WTC11 (cell line): ENCODE measurements around the gene PSAT1. TPM values are rescaled to one million over a fixed set of nuclear protein-coding genes. Genes with fewer than 3 reads are reported as not detected.

ENCODE experiments used
- ATAC-seq: fragments of 200-7000 bp; cut with Tn5 transposase; 2 replicates; pipeline ENCODE4 v1.10.0; 2021; ENCODE audit warnings: mild to moderate bottlenecking, moderate library complexity
- CTCF ChIA-PET: fragments of 300-600 bp; sonication (Branson Sonifier 250); formaldehyde crosslinking; loops from one replicate; lab custom pipeline; 2021; ENCODE audit warnings: antibody characterized with exemption; lab: Charles Lee
- POLR2A ChIA-PET: fragments of 350-600 bp; sonication (Branson Sonifier 250); formaldehyde crosslinking; loops from one replicate; lab custom pipeline; 2021; ENCODE audit warnings: antibody characterized with exemption; lab: Charles Lee
- DNase-seq: peaks from one replicate; pipeline ENCODE4 v3.0.0; 2021; ENCODE audit warnings: low spot score
- H3K27ac Mint-ChIP-seq: 2 replicates; pipeline ENCODE4 v1.8.0; 2021; ENCODE audit warnings: mixed read lengths
- H3K27me3 Mint-ChIP-seq: 2 replicates; pipeline ENCODE4 v1.8.0; 2021; ENCODE audit warnings: low read depth, mild to moderate bottlenecking, moderate library complexity, mixed read lengths
- H3K36me3 Mint-ChIP-seq: 2 replicates; pipeline ENCODE4 v1.8.0; 2021; ENCODE audit warnings: mixed read lengths
- H3K4me1 Mint-ChIP-seq: 2 replicates; pipeline ENCODE4 v1.8.0; 2022; ENCODE audit warnings: mixed read lengths
- H3K4me3 Mint-ChIP-seq: 2 replicates; pipeline ENCODE4 v1.8.0; 2021; ENCODE audit warnings: mild to moderate bottlenecking, moderate library complexity, mixed read lengths
- H3K9me3 Mint-ChIP-seq: 2 replicates; pipeline ENCODE4 v1.8.0; 2021; ENCODE audit warnings: mixed read lengths
- CREB1 ChIP-seq: sonication (generic); formaldehyde crosslinking; IDR thresholded peaks from 2 replicates; pipeline ENCODE4 v1.8.0; 2023; ENCODE audit warnings: mild to moderate bottlenecking, missing genetic modification reagents
- FOXK1 ChIP-seq: sonication (generic); formaldehyde crosslinking; IDR thresholded peaks from 2 replicates; pipeline ENCODE4 v1.8.0; 2022; ENCODE audit warnings: mild to moderate bottlenecking, moderate library complexity, missing genetic modification reagents
- GTF2I ChIP-seq: fragments of 250-450 bp; sonication (Bioruptor Pico); conservative IDR thresholded peaks from 2 replicates; pipeline ENCODE4 v1.4.0; 2021; ENCODE audit warnings: mild to moderate bottlenecking
- IRF2 ChIP-seq: sonication (generic); formaldehyde crosslinking; IDR thresholded peaks from 2 replicates; pipeline ENCODE4 v1.8.0; 2022; ENCODE audit warnings: low read depth, missing genetic modification reagents, borderline replicate concordance
- PRDM15 ChIP-seq: sonication (generic); formaldehyde crosslinking; IDR thresholded peaks from 2 replicates; pipeline ENCODE4 v1.8.0; 2022; ENCODE audit warnings: missing genetic modification reagents
- SMAD3 ChIP-seq: sonication (generic); formaldehyde crosslinking; IDR thresholded peaks from 2 replicates; pipeline ENCODE4 v1.8.0; 2022; ENCODE audit warnings: missing genetic modification reagents, mild to moderate bottlenecking, borderline replicate concordance
- SP1 ChIP-seq: sonication (generic); formaldehyde crosslinking; conservative IDR thresholded peaks from 2 replicates; pipeline ENCODE4 v1.8.1; 2022; ENCODE audit warnings: missing genetic modification reagents
- TEAD1 ChIP-seq: sonication (generic); formaldehyde crosslinking; IDR thresholded peaks from 2 replicates; pipeline ENCODE4 v1.8.0; 2022; ENCODE audit warnings: mild to moderate bottlenecking, missing genetic modification reagents
- USF2 ChIP-seq: sonication (generic); formaldehyde crosslinking; IDR thresholded peaks from 2 replicates; pipeline ENCODE4 v1.8.1; 2023; ENCODE audit warnings: mild to moderate bottlenecking, missing genetic modification reagents, moderate library complexity
- ZBTB43 ChIP-seq: sonication (generic); formaldehyde crosslinking; IDR thresholded peaks from 2 replicates; pipeline ENCODE4 v1.8.1; 2023; ENCODE audit warnings: mild to moderate bottlenecking, missing genetic modification reagents
- ZNF281 ChIP-seq: sonication (generic); formaldehyde crosslinking; IDR thresholded peaks from 2 replicates; pipeline ENCODE4 v1.8.0; 2023; ENCODE audit warnings: mild to moderate bottlenecking, missing genetic modification reagents
- ZNF671 ChIP-seq: fragments of 250-450 bp; sonication (Bioruptor Pico); IDR thresholded peaks from 2 replicates; pipeline ENCODE4 v1.8.0; 2021; ENCODE audit warnings: mild to moderate bottlenecking
- total RNA-seq: library from RNA; stranded (reverse); gene quantifications from 3 replicates; pipeline ENCODE4 v1.2.3, GENCODE V29; 2021
- TF ChIP-seq, protein P1 (sequence below): fragments of 250-450 bp; sonication (Bioruptor Pico); IDR thresholded peaks from 2 replicates; pipeline ENCODE4 v1.9.0; 2021; ENCODE audit warnings: mild to moderate bottlenecking
- TF ChIP-seq, protein P2 (sequence below): fragments of 200-600 bp; IDR thresholded peaks from 2 replicates; pipeline ENCODE4 v1.8.0; 2022; ENCODE audit warnings: antibody characterized with exemption

PSAT1 gene
- total RNA-seq, 1 experiment from 2014 or later: 240 TPM

DNA sequence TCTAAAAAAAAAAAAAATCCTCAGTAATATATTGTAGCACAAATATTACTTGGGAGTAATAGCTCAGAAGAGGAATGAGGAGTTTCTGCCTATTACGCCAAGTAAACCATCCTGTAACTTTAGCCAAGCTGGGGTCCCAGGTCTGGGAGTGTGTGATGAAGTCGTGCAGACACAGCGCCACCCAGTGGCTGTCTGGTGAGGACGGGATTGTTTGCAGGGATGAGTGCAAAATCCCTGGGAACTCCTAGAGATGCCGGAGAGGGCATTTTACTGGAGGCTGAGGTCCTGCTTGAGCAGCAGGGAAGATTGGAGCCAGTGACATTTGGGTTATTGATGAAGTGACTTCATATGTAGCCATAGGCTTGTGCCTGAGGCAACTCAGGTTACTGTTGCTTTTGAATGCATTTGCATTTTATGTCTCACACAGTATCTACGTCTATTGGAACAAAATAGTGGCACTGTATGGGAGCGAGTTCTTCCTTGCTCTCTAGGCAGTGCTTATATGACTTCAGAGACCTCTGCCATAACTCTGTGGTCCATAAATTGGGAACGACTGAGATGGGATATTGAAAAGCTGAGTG lies 72.8 kb downstream of the PSAT1 start:
- no peaks in the 10 kb centered on the region for H3K36me3 Mint-ChIP-seq

More for the DNA sequence above, 72.8 kb downstream of the PSAT1 start:
- H3K27me3 Mint-ChIP-seq: no peaks in the 10 kb centered on the region
- TF ChIP-seq ZNF281 (CRISPR knock-in tag) (no peak), SMAD3 (CRISPR knock-in tag) (no peak), USF2 (no peak), SP1 (CRISPR knock-in tag) (no peak), PRDM15 (CRISPR knock-in tag) (no peak), IRF2 (CRISPR knock-in tag) (no peak), TEAD1 (CRISPR knock-in tag) (peak; percentile 37; the same call in 1 of the 2 replicates), FOXK1 (CRISPR knock-in tag) (no peak), GTF2I (no peak), ZBTB43 (no peak), ZNF671 (CRISPR knock-in tag) (no peak), CREB1 (no peak)
- TF ChIP-seq, protein P1, sequence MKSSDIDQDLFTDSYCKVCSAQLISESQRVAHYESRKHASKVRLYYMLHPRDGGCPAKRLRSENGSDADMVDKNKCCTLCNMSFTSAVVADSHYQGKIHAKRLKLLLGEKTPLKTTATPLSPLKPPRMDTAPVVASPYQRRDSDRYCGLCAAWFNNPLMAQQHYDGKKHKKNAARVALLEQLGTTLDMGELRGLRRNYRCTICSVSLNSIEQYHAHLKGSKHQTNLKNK (CRISPR knock-in tag): no peak
- TF ChIP-seq, protein P2, sequence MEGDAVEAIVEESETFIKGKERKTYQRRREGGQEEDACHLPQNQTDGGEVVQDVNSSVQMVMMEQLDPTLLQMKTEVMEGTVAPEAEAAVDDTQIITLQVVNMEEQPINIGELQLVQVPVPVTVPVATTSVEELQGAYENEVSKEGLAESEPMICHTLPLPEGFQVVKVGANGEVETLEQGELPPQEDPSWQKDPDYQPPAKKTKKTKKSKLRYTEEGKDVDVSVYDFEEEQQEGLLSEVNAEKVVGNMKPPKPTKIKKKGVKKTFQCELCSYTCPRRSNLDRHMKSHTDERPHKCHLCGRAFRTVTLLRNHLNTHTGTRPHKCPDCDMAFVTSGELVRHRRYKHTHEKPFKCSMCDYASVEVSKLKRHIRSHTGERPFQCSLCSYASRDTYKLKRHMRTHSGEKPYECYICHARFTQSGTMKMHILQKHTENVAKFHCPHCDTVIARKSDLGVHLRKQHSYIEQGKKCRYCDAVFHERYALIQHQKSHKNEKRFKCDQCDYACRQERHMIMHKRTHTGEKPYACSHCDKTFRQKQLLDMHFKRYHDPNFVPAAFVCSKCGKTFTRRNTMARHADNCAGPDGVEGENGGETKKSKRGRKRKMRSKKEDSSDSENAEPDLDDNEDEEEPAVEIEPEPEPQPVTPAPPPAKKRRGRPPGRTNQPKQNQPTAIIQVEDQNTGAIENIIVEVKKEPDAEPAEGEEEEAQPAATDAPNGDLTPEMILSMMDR: peak; percentile 93
- POLR2A ChIA-PET: interaction anchor here (0.7 kb wide), 1 partner anchor 169 kb away, joined by 3 read pairs; no protein-coding TSS in a partner anchor
- no peaks in the 10 kb centered on the region for H3K9me3 Mint-ChIP-seq
- H3K27ac Mint-ChIP-seq: no peak overlapping the region
- CTCF ChIA-PET: interaction anchor here (0.6 to 1.7 kb wide), 17 partner anchors 11 to 329 kb away, joined by 3 to 6 read pairs (median 4); partner anchors contain the start of gene PSAT1
- ATAC-seq (peak; percentile 92), DNase-seq (peak; percentile 91)
- H3K4me1 Mint-ChIP-seq: peaks cover 37% of the 10 kb centered on the region
- H3K4me3 Mint-ChIP-seq: no peak overlapping the region
